Dermis blood vessel endothelial cell (primary cell): ENCODE measurements around the gene ASF1B. TPM values are rescaled to one million over a fixed set of nuclear protein-coding genes. Genes with fewer than 3 reads are reported as not detected.

Experiments
- DNase-seq: peaks from one replicate; pipeline ENCODE4 v3.0.0; 2010
- total RNA-seq: library from RNA; depleted of rRNA; stranded (reverse); fragments of >200 nt; gene quantifications from 2 replicates; pipeline ENCODE4 v1.2.3, GENCODE V29; 2014

ASF1B gene
- total RNA-seq, 1 donor from 2014 or later = 11.4 TPM

- DNase-seq = peak; percentile 57
These were observed 54.4 kb downstream of the ASF1B start for GRCh38 chr19:14081797-14082674.

- DNase-seq = peak; percentile 99
These were observed 55.2 kb downstream of the ASF1B start for GRCh38 chr19:14080887-14081796.

- no peak for DNase-seq
These were observed 58.0 kb downstream of the ASF1B start for GRCh38 chr19:14078411-14078810.

GRCh38 chr19:14073925-14074838, 62.2 kb downstream of the ASF1B start:
- no peak for DNase-seq

GRCh38 chr19:14073261-14073924, 63.0 kb downstream of the ASF1B start:
- peak; percentile 85 for DNase-seq

- DNase-seq = peak; percentile 60
These were observed 63.7 kb downstream of the ASF1B start, which contains the start of gene MISP3 for GRCh38 chr19:14072535-14073260. Gene MISP3, plus strand, starts transcription at chr19:14072786. Its CDS starts 524 bp downstream, at chr19:14073310.

- no peak for DNase-seq
These were observed 65.9 kb downstream of the ASF1B start for GRCh38 chr19:14070268-14071050.

Other genes with a start within 250 kb of the ASF1B start
- 0.37 and 0.51 TPM in 2 replicates for gene BRME1, start 230.5 kb downstream of the ASF1B start, total RNA-seq
- gene CC2D1A, start 230.4 kb downstream of the ASF1B start, total RNA-seq = 6.8 and 10.5 TPM in 2 replicates
- gene PODNL1, start 198.2 kb downstream of the ASF1B start, total RNA-seq = 0.09 and 0.34 TPM in 2 replicates
- 8.0 and 17.9 TPM in 2 replicates for gene DCAF15, start 184.1 kb downstream of the ASF1B start, total RNA-seq
- gene RFX1, start 130.3 kb downstream of the ASF1B start, total RNA-seq = 2.0 and 7.5 TPM in 2 replicates
- gene RLN3, start 108.4 kb downstream of the ASF1B start, total RNA-seq = not detected in 2 replicates
- 4.5 and 11.4 TPM in 2 replicates for gene IL27RA, start 104.8 kb downstream of the ASF1B start, total RNA-seq
- not detected in 2 replicates for gene PALM3, start 74.5 kb downstream of the ASF1B start, total RNA-seq
- gene MISP3, start 63.8 kb downstream of the ASF1B start, total RNA-seq = under 0.01 and 0.19 TPM in 2 replicates
- not detected in 2 replicates for gene C19orf67, start 50.8 kb downstream of the ASF1B start, total RNA-seq
- 22.3 and 25.2 TPM in 2 replicates for gene SAMD1, start 45.8 kb downstream of the ASF1B start, total RNA-seq
- 42.7 and 92.6 TPM in 2 replicates for gene PRKACA, start 18.8 kb downstream of the ASF1B start, total RNA-seq
- 5.1 and 6.3 TPM in 2 replicates for gene ADGRL1, start 69.6 kb upstream of the ASF1B start, total RNA-seq
- 5.3 and 12.7 TPM in 2 replicates for gene ADGRE5, start 244.9 kb upstream of the ASF1B start, total RNA-seq